GM19467 (cell line): ENCODE data around the gene RIN3.

Experiments
- ATAC-seq: cut with Tn5 transposase; IDR thresholded peaks from one replicate; pipeline ENCODE4 v1.9.1; 2021; ENCODE audit warnings: mild to moderate bottlenecking, moderate library complexity; ENCODE audit not compliant: unreplicated experiment

RIN3 gene

DNA sequence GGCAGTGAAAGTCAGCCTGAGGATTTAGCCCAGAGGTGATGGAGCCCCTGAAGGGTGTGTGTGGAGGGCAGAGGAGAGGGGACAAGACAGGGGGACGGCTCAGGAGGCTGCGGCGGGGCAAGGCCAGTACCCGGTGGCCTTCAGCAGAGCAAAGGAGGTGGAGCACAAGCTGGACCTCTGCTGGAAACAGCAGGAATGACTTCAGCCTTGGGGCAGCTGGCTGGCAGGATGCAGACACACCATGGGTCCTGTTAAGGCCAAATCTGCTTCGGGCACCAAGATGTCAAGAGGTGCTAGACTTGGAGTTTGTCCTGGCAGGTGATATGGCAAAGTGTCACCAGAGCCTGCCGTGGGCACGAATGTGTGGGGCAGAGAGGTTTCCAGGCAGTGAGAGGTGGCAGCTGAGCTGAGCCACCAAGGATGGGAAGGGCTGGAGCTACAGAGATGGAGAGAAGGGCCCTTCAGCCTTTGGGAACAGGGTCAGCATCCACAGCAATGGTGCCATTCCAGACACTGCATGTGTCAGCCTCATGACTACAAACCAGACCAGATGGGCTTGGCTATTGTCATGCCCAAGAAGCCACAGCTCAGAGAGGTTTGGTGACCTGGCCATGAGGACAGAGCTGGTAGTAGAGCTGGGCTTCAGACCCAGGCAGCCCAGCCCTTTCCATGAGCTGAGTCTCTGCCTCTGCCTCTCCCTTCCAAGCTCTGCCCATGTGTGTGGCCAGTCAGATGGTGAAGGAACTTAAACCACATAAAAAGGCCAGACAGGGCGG, 142.9 kb downstream of the RIN3 start:
- ATAC-seq = no peak

DNA sequence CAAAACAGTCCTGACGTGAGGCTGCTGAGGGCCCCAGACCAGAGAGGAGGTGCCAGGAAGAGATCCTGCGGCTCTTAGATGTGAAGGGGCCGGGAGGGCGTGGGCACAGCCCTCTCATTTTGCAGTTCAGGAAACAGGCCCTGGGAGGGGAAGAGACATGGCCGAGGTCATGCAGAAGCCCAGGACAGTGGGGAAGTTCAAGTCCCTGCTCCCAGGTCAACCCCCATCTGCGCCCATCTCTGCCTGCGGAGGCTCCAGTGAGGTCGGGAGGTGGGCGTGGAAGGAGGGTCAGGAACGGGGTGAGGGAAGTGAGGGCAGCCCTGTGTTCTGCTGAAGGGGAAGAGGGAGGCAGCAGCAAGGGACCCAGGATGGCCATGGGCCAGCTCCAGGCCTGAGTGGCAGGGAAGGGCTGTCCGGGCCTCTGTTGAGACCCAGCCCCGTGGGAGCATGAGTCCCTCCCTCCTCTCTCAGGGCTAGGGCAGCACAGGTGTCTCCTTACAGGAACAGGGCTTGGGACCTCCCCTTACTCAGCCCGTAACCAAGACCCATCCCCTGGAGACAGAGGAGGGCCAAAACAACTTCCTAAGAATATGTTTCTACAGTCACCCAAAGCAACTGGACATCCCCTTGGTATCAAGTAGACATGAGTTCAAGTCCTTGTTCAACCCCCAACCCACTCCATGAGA, 144.0 kb downstream of the RIN3 start:
- ATAC-seq = no peak

DNA sequence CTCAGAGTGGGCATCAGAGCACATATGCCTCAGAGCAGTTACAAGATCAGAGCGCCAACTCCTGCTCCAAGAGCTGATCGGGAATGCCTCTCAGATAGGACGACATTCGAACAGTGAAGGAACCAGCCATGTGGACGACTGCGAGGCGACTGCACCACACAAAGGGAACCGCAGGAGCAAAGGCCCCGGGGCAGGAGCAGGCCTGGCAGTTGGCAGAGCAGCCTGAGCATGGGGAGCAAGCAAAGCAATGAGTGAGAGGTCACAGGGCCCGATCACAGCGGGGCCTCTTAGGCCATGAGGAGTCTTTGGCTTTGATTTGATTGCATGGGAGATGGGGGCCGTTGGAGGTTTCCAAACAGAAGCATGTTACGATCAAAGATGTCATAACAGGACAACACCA, 144.6 kb downstream of the RIN3 start:
- no peak for ATAC-seq

DNA sequence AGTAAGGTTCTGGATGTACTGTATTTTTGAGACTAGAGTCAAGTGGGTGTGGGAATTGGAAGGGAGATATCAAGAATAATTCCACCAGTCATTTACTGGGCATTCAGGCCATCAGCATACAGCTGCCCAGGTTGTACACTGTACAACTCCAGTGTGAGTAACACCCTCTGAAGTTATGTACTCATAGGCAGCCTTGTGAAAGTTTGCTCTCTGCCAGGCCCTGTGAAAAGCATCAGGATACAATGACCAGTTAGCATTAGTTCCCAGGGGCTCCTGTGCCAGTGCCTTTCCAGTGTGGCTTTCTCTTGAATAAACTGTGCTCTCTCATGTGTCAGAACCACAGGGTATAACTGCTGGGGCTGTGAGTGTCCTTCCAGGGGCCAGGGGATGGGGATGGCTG, 145.1 kb downstream of the RIN3 start:
- no peak for ATAC-seq

DNA sequence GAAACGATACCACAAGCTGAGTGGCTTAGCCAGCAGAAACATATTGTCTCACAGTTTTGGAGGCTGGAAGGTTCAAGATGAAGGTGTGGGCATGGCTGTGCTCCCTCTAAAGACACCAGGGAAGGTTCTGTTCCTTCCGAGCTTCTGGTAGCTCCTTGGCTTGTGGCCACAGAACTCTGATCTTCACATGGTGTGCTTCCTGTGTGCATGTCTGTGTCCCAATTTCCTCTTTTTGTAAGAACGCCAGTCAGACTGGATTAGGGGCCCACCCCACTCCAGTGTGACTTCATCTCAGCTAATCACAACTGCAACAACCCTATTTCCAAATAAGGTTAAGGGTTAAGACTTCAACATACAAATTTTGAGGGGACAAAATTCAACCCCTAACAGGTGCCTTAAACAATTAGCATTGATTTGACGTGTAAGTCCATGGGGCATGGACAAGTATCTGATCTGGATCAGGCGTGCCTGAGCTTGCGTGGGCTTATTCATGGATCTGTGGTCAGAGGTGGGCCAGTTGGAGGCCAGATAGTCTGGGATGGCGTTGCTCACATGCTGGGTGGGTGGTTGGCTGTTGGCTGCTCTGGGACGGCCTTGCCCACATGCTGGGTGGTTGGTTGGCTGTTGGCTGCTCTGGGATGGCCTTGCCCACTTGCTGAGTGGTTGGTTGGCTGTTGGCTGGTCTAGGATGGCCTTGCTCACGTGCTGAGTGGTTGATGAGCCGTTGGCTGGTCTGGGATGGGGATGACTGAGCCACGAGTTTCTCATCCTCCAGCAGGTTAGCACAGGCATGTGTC, 146.4 kb downstream of the RIN3 start:
- ATAC-seq = no peak

DNA sequence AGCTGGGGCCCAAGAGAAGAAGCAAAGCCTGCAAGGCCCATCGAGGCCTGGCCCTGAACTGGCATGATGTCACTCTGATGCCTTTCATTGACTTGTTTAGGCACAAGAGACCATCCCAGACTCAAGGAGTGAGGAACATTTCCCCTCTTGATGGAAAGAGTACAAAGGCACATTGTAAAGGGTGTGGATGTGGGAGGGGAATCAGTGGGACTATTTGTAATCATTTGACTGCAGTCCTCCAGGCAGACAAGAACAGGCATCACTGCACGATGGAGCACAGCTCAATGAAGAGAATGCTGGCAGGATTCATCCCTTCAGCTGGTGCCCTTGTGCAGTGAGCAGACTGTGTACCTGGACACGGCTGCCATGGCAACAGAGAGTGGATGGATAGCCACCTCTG, 147.0 kb downstream of the RIN3 start:
- no peak for ATAC-seq

DNA sequence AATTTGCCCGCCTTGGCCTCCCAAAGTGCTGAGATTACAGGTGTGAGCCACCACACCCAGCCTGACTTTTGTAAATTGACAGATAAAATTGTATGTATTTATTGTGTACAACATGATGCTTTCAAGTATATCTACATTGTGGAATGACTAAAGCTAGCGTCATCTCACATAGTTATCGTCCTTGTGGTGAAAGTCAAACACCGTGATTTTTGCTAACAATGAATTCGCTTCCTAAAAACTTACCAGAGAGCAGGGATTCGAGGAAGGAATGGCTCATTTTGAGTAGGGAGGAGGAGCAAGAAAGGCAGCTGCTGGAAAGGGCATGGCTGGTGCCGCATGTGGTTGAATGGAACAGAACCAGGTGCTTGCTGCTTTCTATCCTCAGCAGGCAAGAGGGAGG, 149.5 kb downstream of the RIN3 start:
- no peak for ATAC-seq

DNA sequence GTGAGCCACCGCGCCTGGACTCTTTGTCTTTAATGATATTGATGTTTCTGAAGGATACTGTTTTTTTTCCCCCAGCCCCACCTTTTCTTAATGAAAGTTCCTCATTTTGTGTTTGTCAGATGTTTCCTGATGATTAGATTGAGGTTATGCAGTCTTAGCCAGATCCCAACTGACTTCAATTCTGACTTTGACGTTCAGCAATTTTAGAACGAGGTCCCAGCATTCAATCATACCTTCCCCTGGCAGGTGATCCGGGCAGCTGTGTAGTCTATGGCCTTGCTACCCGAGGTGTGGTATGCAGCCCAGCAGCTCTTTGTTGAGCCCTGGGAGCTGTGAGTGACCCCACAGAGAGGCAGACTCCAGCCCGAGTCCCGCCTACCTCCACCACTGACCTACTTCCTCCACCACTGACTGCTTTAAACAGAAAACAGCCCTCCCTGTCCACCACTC, 152.1 kb downstream of the RIN3 start:
- no peak for ATAC-seq

DNA sequence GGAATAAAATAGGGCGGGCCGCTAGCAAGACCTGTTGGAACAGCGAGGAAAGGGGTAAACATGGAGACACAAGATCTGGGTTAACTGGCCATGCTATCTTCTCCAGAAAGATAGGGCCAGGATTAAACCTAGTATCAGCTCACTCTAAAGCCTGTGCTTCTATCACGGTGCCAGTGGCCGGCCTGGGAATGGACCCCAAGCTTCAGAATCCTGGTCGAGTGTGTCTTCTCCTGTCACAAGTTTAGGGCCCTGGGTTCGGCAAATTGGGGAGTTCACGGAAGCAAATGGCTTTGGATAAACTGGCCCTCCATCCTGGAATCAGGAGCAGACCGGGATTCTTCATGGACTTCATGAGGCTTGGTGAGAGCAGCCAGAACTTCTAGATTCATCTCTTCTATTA, 152.7 kb downstream of the RIN3 start:
- no peak for ATAC-seq

DNA sequence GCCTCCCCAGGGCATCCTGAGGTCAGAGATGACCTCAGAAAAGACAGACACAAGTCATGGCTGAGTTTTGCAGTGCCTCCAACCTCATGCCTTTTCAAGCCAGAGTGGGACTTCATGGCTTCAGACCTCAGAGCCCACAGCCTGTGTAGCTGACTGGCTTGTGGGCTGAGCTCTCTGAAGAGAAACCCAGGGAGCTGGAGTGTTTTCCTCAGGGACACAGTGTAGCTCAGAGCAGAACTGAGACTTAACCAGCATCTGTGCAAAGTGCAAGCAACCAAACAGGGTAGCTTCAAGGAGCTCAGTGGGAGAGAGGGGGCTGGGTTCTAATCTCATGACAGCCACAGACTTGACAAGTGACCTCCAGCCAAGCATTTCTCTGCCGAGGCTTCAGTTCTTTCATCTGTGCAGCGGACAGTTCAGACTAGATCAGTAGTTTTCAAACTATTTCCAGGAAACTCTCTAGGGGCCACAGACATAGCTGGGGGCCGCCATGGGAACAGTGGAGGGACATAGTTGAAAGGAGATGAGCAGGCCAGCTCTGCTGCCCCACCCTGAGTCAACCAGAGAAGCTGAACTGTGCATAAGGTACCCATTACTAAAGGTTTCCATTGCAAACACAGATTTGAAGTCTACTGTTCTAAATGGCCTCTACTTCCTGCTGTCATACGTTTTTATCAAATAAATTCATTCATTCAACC, 154.8 kb downstream of the RIN3 start:
- ATAC-seq = no peak

DNA sequence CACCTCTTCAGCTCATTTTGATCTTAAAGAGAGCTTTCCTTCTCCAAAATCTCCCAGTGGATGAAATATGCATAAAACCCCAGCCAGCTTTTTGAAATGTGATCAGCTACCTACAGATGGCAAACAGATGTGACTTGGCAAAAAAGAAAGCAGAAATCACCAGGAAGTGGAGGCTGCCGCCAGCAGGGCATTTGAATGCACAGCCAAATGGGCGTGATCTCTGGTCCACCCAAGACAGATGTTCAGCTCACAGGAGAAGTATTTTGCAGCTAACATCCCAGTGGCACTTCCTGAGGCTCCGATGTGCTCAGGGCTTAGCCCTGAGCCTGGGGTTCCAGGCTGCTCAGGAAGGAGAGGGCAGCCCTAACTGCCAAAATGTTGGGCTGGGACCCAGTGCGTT, 156.6 kb downstream of the RIN3 start:
- no peak for ATAC-seq

DNA sequence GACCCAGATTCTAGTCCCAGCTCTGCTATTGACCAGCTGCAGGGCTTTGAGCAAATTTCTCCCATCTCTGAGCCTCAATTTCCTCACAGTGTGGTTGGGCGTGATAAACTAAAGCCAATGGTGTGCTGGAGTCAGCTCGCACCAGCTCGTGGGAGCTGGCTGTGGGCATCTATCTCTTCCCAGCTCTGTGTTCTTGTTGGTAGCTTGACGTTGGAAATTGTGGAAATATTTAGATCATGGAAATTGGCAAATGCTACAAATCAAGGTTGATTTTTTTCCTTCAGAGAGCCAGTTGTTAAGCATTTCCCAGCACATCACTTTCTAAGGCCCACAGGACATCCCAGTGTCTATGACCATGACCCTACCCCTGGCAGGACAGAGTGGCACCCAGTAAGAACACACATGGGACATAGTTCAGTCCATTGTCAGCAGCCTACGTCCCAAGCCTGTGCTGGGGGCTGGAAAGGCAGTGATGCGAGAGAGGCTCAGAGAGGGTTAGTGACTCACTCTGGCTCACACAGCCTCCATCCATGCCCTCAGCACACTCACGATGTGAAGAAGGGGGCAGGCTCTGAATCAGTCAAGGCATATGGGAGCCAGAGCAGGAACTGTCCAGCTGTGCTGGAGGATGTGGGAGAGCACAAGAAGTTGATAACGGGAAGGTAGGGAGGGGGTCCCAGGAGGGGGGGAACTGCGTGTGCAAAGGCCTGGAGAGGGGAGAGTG, 157.2 kb downstream of the RIN3 start:
- no peak for ATAC-seq

DNA sequence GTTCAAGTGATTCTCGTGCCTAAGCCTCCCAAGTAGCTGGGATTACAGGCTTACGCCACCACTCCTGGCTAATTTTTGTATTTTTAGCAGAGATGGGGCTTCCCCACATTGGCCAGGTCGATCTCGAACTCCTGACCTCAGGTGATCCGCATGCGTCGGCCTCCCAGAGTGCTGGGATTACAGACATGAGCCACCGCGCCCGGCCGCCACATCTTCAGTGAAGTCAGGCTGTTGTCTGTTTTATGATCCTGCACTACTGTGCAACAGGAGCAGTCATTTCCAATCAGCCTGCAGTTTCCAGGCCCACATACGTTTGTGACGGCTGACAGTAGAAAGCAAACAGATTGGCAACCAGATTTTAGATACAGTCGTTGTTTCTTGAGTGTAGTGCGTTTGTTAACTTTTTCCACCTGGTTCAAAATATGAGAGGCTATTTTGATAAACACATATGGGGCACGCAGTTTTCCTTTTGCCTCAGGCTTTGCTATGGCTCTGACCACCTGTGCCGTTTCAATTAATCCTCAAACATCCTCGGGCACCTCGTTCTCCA, 160.1 kb downstream of the RIN3 start:
- no peak for ATAC-seq

DNA sequence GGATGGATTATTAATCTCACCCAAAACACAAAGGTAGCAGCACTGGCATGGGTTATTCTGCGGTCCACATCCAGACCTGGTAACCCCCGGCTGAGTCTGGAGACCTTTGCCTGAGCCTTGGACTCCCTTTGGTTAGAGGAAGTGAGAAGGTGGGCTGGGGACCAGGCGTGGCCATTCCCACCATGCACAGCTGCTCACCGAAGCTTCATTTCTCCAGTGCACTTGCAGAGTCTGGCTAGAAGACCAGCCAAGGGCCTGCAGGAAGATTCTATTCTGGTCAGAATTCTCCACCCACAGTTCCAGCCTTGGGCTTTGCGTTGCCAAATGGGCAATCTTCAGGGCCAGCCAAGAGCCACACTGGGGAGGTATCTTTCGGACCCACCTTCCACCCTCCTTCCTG, 161.8 kb downstream of the RIN3 start:
- no peak for ATAC-seq

DNA sequence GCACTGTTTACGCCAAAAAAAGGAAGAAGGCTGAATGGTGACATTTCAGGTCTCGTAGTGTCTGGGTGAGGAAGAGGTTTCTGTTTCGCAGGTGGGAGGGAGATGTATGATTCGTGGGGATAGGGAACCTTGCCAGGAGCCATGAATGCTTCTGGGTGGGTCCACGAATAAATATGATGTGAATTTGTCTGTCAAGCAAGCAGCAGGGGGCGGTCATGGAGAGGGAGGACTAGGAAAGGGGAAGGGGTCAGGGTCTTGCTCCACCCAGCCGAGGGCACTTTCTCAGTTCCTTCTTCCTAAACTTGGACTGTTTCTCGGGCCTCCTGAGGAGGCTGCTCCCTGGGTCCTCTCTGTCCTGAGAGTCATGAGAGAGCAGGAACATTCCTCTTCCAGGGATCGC, 162.4 kb downstream of the RIN3 start:
- ATAC-seq = no peak

DNA sequence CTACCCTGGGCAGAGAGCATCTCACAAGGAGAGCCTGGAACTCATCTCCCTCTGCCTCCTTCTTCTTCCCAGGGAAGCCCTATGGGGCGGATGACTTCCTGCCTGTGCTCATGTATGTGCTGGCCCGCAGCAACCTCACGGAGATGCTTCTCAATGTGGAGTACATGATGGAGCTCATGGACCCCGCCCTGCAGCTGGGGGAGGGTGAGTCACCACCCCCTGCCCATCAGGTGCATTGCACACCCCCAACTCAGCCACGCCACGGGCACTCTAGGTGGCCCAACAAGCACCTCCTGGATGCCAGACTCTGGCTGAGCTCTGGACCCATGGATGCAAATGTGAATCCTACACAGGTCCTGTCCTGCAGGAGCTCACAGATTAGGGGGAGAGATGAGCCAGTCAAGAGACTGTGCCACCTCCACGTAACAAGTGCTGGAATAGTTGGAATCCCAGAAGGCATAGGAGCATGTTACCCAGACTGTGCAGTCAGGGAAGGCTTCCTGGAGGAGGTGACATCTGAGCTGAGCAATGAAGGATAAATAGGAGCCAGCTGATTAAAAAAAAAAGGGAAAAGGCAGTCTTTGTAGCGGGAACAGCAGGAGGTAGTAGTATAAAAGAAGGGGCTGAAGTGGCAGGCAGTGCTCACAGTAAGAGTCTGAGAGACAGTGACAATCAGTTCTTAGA, 163.0 kb downstream of the RIN3 start:
- ATAC-seq = no peak

DNA sequence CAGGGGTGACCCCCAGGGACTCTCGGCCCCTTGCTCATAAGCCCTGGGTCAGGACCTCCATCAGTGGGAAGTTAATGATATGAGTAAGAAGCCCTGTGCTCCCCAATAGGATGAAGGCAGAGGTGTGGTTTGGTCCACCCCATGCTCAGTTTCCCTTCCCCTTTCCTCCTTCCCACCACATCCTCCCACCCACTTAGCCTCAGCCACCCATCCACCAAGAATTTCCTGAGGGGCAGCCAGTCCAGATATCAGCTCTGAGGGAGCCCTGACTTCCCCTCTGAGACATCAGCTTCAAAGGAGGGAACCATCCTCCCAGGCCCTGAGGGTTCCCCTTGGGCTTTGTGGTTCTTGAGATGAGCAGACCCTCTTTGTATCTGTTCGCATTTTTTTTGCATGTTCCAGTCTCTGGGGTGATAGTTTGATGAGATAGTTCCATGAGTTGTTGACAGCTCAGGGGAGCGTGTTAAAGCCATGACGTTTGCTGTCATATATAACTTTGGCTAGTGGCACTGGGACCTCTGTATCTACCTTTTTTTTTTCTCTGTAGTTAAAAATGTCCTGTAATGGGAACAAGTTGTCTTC, 163.6 kb downstream of the RIN3 start:
- ATAC-seq = peak; percentile 66

DNA sequence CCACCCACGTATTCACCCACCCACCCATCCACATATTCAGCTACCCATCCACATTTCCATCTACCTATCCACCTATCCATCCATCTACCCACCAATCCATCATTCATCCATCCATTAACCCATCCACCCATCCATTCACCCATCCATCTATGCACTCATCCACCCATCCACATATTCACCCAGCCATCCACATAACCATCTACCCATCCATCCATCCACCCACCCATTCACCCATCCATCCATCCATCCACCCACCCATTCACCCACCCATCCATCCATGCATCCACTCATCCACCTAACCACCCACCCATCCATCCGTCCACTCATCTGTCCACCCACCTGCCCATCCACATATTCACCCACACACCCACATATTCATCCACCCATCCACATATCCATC, 164.4 kb downstream of the RIN3 start:
- ATAC-seq = no peak

DNA sequence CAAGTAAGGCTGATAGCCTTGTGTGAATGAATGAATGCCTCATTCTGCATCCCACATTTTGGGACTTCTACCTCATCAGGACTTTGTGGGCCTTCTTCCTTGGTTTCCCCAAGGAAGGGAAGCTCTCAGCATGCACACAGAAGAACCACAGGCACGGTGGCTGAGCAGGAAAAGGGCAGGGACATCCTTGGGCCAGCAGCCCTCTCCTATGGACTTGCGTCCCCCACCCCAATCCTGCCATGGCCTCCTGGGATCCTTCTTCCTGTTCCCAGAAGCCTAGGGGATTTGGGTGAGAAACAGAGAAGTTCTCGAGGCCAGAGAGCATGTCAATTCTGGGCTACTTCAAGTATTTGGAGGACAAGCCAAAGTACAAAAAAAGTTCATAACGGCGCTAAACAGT, 165.2 kb downstream of the RIN3 start:
- no peak for ATAC-seq
